K562 (cell line): ENCODE results near the gene LLCFC1. TPM values are rescaled to one million over a fixed set of nuclear protein-coding genes. Genes with fewer than 3 reads are reported as not detected.
A peak's percentile ranks its signal among the peaks of the same experiment; 100 is the strongest.

Source experiments
- ATF1 ChIP-seq, 2 experiments: fragments of 450-650 bp in 1 of 2; IDR thresholded peaks; 2 replicates each; pipeline ENCODE4 v1.6.1; 2016; ENCODE audit warnings: missing compliant biosample characterization in 1 of 2, missing genetic modification characterization in 1 of 2
- DACH1 ChIP-seq: fragments of 450-650 bp; IDR thresholded peaks from 2 replicates; pipeline ENCODE4 v1.6.1; 2018; ENCODE audit not compliant: partially characterized antibody
- DDX20 ChIP-seq: fragments of 450-650 bp; IDR thresholded peaks from 2 replicates; pipeline ENCODE4 v1.6.1; 2016; ENCODE audit warnings: missing genetic modification characterization, low read depth, mild to moderate bottlenecking, missing compliant biosample characterization, moderate library complexity
- E2F1 ChIP-seq: sonication (generic); formaldehyde crosslinking; IDR thresholded peaks from 2 replicates; pipeline ENCODE4 v1.8.1; 2023; ENCODE audit warnings: mild to moderate bottlenecking, missing genetic modification reagents, moderate library complexity
- ETS1 ChIP-seq: conservative IDR thresholded peaks from 2 replicates; pipeline ENCODE4 v1.6.1; 2011; ENCODE audit warnings: low read depth, mild to moderate bottlenecking, low read length; ENCODE audit not compliant: control insufficient read depth
- ETV1 ChIP-seq: fragments of 450-650 bp; conservative IDR thresholded peaks from 2 replicates; pipeline ENCODE4 v1.6.1; 2016; ENCODE audit warnings: missing genetic modification characterization, control low read depth, low read depth, missing compliant biosample characterization
- GTF2E2 ChIP-seq: fragments of 200-800 bp; sonication (Bioruptor generic); IDR thresholded peaks from 2 replicates; pipeline ENCODE4 v1.6.1; 2016; ENCODE audit warnings: missing genetic modification characterization, missing compliant biosample characterization
- HINFP ChIP-seq: fragments of 450-650 bp; conservative IDR thresholded peaks from 2 replicates; pipeline ENCODE4 v1.6.1; 2016; ENCODE audit warnings: missing genetic modification characterization, low read depth, mild to moderate bottlenecking, control low read depth, missing compliant biosample characterization
- IFI16 ChIP-seq: fragments of 250-450 bp; sonication (Bioruptor Pico); IDR thresholded peaks from 2 replicates; pipeline ENCODE4 v2.1.2; 2022; ENCODE audit warnings: mild to moderate bottlenecking, inconsistent platforms
- MYBL2 ChIP-seq, 2 experiments: fragments of 450-650 bp in 1 of 2; sonication (generic) in 1 of 2; formaldehyde crosslinking in 1 of 2; IDR thresholded peaks; 2 replicates each; pipeline versions ENCODE4 v1.6.1 to v1.8.1; 2017 to 2022; ENCODE audit warnings: borderline replicate concordance in 1 of 2, inconsistent platforms in 1 of 2, low read depth in 1 of 2, mild to moderate bottlenecking in 1 of 2, missing genetic modification reagents in 1 of 2, moderate library complexity in 1 of 2
- NCOA1 ChIP-seq: fragments of 450-650 bp; IDR thresholded peaks from 2 replicates; pipeline ENCODE4 v1.6.1; 2016; ENCODE audit warnings: low read depth
- PREB ChIP-seq: sonication (generic); formaldehyde crosslinking; IDR thresholded peaks from 2 replicates; pipeline ENCODE4 v1.8.1; 2023; ENCODE audit warnings: mild to moderate bottlenecking, missing genetic modification reagents
- SMARCA5 ChIP-seq: fragments of 450-650 bp; IDR thresholded peaks from 2 replicates; pipeline ENCODE4 v1.6.1; 2016
- TAF15 ChIP-seq: fragments of 200-400 bp; formaldehyde crosslinking; IDR thresholded peaks from 2 replicates; pipeline ENCODE4 v1.6.1; 2017; ENCODE audit warnings: mild to moderate bottlenecking, low read depth, low read length, moderate library complexity
- YBX1 ChIP-seq: fragments of 450-650 bp; IDR thresholded peaks from 2 replicates; pipeline ENCODE4 v1.7.1; 2016; ENCODE audit warnings: mild to moderate bottlenecking
- ZBTB7A ChIP-seq: IDR thresholded peaks from 2 replicates; pipeline ENCODE4 v1.6.1; 2011; ENCODE audit warnings: low read depth, mild to moderate bottlenecking, low read length, moderate library complexity, borderline replicate concordance; ENCODE audit not compliant: control insufficient read depth
- ZNF717 ChIP-seq: fragments of 250-450 bp; sonication (Bioruptor Pico); IDR thresholded peaks from 2 replicates; pipeline ENCODE4 v1.5.0; 2021
- ZSCAN32 ChIP-seq: fragments of 450-650 bp; formaldehyde crosslinking; IDR thresholded peaks from 2 replicates; pipeline ENCODE4 v1.4.0; 2020; ENCODE audit warnings: mild to moderate bottlenecking, moderate library complexity
- polyA plus RNA-seq, 8 experiments: library from polyadenylated mRNA; depleted of rRNA in 4 of 8; stranded (reverse) in 5 of 8; unstranded in 3 of 8; fragments of >200 nt; fragmentation: Nextera tagmentation in 2 of 8; fragmentation: Illumina TruSeq in 1 of 8; extraction: Ambion mirVana in 2 of 8; extraction: Trizol in 1 of 8; gene quantifications; 2 replicates each; pipeline versions ENCODE4 v1.2.1 to v1.2.3, GENCODE V29; 2011 to 2014; ENCODE audit warnings: inconsistent platforms in 1 of 8, missing spikeins in 1 of 8
- total RNA-seq, 7 experiments: library from RNA; depleted of rRNA in 6 of 7; stranded (reverse); fragments of >200 nt in 6 of 7; fragmentation: Illumina TruSeq in 2 of 7; extraction: Trizol in 2 of 7; gene quantifications; 2 replicates each; pipeline versions ENCODE4 v1.2.1 to v1.2.3, GENCODE V29; 2011 to 2021; ENCODE audit warnings: low replicate concordance in 1 of 7
- TF ChIP-seq, protein P1 (sequence below): sonication (generic); formaldehyde crosslinking; IDR thresholded peaks from 2 replicates; pipeline ENCODE4 v1.8.1; 2022; ENCODE audit warnings: missing genetic modification reagents

The LLCFC1 gene
- total and polyA plus RNA-seq, 9 of the 15 experiments (the other 6 are each of a cell fraction or from before 2014, with no cell fraction given): not detected

DNA sequence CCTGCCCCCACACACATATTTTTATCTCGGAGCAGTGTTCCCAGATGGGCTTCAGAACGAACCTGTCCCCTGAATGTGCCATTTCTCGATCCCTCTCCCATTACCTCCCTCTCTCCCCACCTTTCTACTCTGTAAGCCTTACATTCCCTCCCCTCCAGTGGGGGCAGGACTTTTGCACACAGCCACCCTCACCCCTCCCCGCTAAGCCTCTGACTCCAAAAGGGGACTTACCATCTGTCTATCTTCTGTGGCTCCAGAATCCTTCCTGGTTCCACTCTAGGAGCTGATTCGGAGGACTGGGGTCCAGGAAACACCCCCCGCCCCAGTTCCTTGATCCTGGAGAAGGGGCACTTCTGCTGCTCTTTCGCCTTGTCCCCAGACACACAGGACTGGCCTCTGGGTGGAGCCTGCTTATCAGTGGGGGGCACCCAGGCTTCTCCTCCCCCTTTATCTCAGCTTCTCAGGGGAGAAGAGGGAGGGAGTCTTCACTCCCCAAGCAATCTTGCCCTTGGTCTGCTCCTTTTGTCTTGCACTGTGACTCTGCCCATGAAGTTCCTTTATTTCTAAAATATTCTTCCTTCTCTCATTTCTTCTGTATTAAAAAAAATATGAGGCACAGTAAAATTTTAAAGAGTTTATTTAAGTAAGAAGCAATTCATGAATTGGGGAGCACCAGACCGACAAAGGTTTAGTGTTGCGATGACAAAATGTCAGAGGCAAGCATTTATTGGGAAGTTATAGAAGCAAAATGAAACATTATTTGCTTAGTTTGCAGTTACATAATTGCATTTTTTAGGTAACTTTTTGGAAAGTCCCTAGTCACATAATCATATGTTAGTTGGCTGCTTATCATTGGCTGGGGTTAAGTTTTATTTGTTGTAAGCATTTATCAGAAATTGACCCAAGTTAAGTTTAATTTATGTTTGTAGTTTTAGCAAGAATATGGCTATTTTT is 23.0 kb downstream of the LLCFC1 start, which contains the start of gene KEL (continued):
- TF ChIP-seq, protein P1, sequence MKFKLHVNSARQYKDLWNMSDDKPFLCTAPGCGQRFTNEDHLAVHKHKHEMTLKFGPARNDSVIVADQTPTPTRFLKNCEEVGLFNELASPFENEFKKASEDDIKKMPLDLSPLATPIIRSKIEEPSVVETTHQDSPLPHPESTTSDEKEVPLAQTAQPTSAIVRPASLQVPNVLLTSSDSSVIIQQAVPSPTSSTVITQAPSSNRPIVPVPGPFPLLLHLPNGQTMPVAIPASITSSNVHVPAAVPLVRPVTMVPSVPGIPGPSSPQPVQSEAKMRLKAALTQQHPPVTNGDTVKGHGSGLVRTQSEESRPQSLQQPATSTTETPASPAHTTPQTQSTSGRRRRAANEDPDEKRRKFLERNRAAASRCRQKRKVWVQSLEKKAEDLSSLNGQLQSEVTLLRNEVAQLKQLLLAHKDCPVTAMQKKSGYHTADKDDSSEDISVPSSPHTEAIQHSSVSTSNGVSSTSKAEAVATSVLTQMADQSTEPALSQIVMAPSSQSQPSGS: no peak
- no peak; the same call in 1 of the 2 replicates for TF ChIP-seq ETS1
- TF ChIP-seq IFI16 (CRISPR knock-in tag): no peak
- TF ChIP-seq NCOA1: peak; percentile 55; the same call in 1 of the 2 replicates
- TF ChIP-seq DDX20: no peak
- TF ChIP-seq GTF2E2 (tag): 0 out of 2 replicates have a peak, but pooled peaks have one; percentile 28
- TF ChIP-seq YBX1: no peak
- no peak for TF ChIP-seq E2F1 (CRISPR knock-in tag)
- TF ChIP-seq HINFP: no peak; the same call in 1 of the 2 replicates
- no peak for TF ChIP-seq ZNF717 (CRISPR knock-in tag)
- no peak for TF ChIP-seq TAF15
- no peak for TF ChIP-seq DACH1
- no peak for TF ChIP-seq MYBL2 (IDR thresholded peaks at IDR 0.05; ENCODE audit: low read depth)
- no peak for TF ChIP-seq MYBL2 (CRISPR knock-in tag; IDR thresholded peaks at IDR 0.05; ENCODE audit: borderline replicate concordance)
- no peak for TF ChIP-seq ETV1 (tag)
- TF ChIP-seq ZBTB7A: peak; percentile 92; the same call in 1 of the 2 replicates
- TF ChIP-seq SMARCA5: no peak
- TF ChIP-seq ZSCAN32: no peak
- no peak for TF ChIP-seq PREB (CRISPR knock-in tag)
- TF ChIP-seq ATF1 (CRISPR knock-in tag; IDR thresholded peaks at IDR 0.05): no peak
- TF ChIP-seq ATF1 (tag; IDR thresholded peaks at IDR 0.05): peak; percentile 61; the same call in 1 of the 2 replicates
